ENCODE results near the gene AGXT. TPM values are rescaled to one million over a fixed set of nuclear protein-coding genes. Genes with fewer than 3 reads are reported as not detected.

AGXT gene
- total RNA-seq, 4 donors from 2014 or later, result not detected

DNA sequence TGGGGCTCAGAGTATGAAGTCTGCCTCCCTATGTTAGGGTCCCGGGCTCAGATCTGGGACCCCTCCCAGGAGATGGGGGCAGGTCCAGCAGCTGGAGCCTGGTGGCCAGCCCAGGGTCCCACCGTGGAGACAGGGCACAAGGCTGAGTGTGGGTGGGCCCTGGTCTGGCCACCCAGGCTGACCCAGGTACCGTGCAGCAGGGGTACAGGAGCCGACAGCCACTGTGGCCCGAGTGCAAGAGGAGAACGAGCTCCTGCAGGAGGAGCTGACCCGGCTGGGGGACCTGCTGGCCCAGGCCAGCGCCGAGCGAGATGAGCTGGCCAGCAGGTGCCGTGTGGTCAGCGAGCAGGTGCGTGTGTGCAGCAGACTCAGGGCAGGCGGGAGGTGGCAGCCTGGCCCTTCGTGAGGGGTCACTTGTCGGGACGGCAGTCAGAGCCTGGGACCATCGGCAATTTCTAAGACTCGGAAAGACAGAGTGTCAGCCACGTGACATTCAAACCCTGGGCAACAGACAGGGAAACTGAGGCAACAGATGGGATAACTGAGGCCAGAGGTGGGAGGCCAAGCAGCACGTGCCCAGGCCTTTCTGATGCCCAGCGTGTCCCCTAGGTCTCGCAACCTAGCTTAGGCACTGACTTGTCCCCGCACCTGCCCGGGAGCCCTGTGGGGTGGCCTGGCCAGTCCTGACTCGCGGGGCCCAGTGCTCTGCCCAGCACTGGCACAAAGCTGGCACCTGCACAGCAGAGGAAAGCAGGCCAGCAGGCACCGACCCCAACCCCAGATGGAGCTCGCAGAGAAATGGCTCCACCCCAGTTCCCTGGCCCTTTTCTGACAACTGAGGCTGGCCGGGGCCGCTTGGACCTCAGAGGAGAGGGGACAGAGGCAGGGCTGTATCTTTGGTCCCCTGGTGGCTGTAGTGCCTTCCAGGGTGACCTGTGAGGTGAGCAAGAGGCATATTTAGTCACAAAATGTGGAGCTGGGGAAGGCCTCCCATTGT is 51.5 kb downstream of the AGXT start:
- TF ChIP-seq EP300 (IDR thresholded peaks at IDR 0.05) (no peak), POLR2AphosphoS5 (IDR thresholded peaks at IDR 0.05) (no peak), POLR2A (IDR thresholded peaks at IDR 0.05) (no peak)
- TF ChIP-seq, protein P1, sequence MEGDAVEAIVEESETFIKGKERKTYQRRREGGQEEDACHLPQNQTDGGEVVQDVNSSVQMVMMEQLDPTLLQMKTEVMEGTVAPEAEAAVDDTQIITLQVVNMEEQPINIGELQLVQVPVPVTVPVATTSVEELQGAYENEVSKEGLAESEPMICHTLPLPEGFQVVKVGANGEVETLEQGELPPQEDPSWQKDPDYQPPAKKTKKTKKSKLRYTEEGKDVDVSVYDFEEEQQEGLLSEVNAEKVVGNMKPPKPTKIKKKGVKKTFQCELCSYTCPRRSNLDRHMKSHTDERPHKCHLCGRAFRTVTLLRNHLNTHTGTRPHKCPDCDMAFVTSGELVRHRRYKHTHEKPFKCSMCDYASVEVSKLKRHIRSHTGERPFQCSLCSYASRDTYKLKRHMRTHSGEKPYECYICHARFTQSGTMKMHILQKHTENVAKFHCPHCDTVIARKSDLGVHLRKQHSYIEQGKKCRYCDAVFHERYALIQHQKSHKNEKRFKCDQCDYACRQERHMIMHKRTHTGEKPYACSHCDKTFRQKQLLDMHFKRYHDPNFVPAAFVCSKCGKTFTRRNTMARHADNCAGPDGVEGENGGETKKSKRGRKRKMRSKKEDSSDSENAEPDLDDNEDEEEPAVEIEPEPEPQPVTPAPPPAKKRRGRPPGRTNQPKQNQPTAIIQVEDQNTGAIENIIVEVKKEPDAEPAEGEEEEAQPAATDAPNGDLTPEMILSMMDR (IDR thresholded peaks at IDR 0.05), result no peak
- peaks cover 33% of the 10 kb centered on the region for H3K27me3 ChIP-seq
- WGBS, 2 donors (ENCODE audit: low coverage in 1 of 2), result no CpG with 5 or more reads among the region's 31 CpGs
- no peak overlapping the region for H3K27ac ChIP-seq
- no peaks in the 10 kb centered on the region for H3K9me3 ChIP-seq
- no peaks in the 10 kb centered on the region for H3K36me3 ChIP-seq
- H3K4me1 ChIP-seq, result peaks cover 0 to 21% (median 7%) of the 10 kb centered on the region in 3 donors
- no peak overlapping the region for H3K4me3 ChIP-seq
- ATAC-seq, result no peak

DNA sequence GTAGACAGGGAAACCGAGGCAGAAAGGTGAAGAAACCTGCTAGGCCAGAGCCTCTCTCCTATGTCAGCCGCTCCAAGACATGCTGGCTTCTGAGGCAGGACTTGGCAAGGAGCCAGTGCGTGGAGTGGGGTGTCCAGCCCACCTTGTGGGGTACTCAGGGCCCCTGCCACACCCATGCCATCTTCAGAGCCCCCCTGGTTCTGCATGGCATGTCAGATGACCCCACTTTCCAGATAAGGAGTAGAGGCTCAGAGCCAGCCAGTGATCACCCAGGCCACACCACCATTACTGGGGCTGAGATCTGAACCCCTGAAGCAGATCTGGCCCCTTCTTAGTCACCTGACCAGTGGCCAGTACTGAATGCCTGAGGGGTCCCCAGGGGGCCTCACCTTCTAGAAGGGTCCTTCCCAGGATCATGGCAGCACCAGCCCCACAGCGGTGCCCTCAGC is 52.2 kb downstream of the AGXT start:
- WGBS, 2 donors (ENCODE audit: low coverage in 1 of 2), result 58% methylated on average over 2 of the region's 4 CpGs; no CpG with 5 or more reads in 1 of the 2 donors
- peaks cover 26% of the 10 kb centered on the region for H3K27me3 ChIP-seq
- TF ChIP-seq POLR2AphosphoS5 (IDR thresholded peaks at IDR 0.05), result no peak
- no peak for TF ChIP-seq EP300 (IDR thresholded peaks at IDR 0.05)
- TF ChIP-seq POLR2A (IDR thresholded peaks at IDR 0.05), result no peak
- H3K27ac ChIP-seq, result peak overlapping the region in 1 of 4 donors; percentile 8
- H3K4me1 ChIP-seq, result peaks cover 0 to 14% (median 6%) of the 10 kb centered on the region in 3 donors
- H3K36me3 ChIP-seq, result no peaks in the 10 kb centered on the region
- H3K4me3 ChIP-seq, result no peak overlapping the region
- no peaks in the 10 kb centered on the region for H3K9me3 ChIP-seq
- ATAC-seq, result no peak

DNA sequence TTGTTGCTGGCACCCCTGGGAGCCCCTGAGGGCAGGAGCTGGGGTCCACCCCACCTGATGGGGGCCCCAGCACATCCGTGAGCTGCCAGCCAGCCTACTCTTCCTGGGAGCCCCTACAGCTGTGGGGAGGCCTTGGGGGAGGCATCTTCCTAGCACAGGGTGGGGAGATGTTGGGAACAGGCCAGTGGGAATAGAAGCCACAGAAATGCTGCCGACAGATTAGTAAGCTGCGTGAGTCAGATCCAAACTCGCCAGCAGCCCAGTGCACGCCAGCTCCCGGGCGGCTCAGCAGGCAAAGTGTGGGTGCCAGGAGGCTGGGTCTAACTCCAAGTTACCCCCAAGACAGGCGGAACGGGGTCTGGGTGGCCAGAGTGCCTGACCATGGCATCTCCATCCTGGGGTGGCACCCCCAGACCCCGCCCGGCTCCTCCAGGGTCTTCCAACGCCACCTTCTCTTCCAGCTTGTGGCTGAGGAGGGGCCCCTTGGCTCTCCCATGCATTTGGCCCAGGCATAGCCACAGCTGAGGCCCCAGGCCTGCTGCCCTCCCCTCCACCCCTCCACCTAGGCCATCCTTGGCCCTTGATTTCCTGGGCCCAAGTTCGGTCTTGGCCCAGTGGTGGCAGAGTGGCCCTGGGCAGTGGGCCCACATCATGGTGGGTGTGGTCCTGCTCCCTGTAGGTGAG is 52.8 kb downstream of the AGXT start:
- no peak overlapping the region for H3K4me3 ChIP-seq
- H3K36me3 ChIP-seq, result no peaks in the 10 kb centered on the region
- TF ChIP-seq, protein P1 (IDR thresholded peaks at IDR 0.05), result no peak
- TF ChIP-seq POLR2A (IDR thresholded peaks at IDR 0.05) (no peak), EP300 (IDR thresholded peaks at IDR 0.05) (no peak), POLR2AphosphoS5 (IDR thresholded peaks at IDR 0.05) (no peak)
- H3K4me1 ChIP-seq, result peaks cover 0 to 9% (median 3%) of the 10 kb centered on the region in 3 donors
- 80% methylated on average over 1 of the region's 13 CpGs; no CpG with 5 or more reads in 1 of the 2 donors for WGBS, 2 donors (ENCODE audit: low coverage in 1 of 2)
- H3K27me3 ChIP-seq, result peaks cover 20% of the 10 kb centered on the region
- peak; percentile 63 for ATAC-seq
- H3K27ac ChIP-seq, result peak overlapping the region in 1 of 4 donors; percentile 17
- no peaks in the 10 kb centered on the region for H3K9me3 ChIP-seq

DNA sequence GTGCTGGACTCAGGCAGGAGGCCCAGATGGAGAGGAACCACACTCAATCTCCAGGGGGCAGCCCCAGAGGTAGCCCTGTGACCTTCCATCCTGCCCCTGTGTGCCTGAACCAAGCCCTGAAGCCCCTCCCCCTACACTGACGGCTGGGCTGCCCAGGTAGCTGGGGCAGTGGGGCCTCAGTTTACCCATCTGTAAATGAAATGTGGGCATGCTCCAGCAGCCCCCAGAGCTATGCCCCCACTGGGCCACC is 53.3 kb downstream of the AGXT start:
- H3K4me3 ChIP-seq, result no peak overlapping the region
- no peaks in the 10 kb centered on the region for H3K36me3 ChIP-seq
- WGBS, 2 donors (ENCODE audit: low coverage in 1 of 2), result 80% methylated on average over 1 of the region's 1 CpG; no CpG with 5 or more reads in 1 of the 2 donors
- H3K9me3 ChIP-seq, result no peaks in the 10 kb centered on the region
- TF ChIP-seq, protein P1 (IDR thresholded peaks at IDR 0.05), result no peak
- no peak for TF ChIP-seq POLR2A (IDR thresholded peaks at IDR 0.05)
- peaks cover 15% of the 10 kb centered on the region for H3K27me3 ChIP-seq
- peaks cover 0 to 9% (median 0%) of the 10 kb centered on the region in 3 donors for H3K4me1 ChIP-seq
- H3K27ac ChIP-seq, result peak overlapping the region in 1 of 4 donors; percentile 17
- no peak for ATAC-seq

DNA sequence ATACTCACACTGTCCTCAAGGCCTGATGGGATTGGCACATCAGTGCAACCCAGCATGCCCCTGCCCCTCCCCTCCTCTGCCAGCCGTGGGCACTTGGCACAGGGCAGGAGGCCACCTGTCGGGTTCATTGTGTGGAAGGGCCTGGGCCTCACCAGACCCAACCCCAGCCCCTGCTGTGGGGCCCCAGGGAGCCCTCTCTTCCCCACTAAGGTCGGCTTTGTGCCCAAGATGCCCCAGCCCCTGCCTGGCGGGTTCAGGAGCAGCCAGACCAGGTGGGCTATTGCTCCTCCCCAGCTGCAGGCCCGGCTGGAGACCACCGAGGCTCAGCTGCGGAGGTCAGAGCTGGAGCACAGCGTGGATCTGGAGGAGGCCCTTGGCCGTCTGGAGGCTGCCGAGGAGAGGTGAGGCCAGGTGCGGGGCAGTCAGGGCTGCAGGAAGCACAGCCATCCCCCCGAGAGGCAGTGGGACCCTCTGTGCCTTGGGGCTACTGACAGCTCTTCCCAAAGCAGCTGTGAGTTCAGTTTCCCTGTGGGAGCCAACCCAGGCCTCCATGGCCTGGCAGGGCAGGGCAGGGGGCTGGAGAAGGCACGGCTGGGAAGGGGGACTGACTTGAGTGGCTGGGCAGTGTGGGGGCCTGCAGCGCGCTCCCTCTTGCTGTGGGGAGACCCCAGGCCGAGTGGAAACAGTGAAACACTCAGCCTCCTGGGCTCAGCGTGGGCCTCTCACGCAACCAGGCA is 53.8 kb downstream of the AGXT start:
- no peak overlapping the region for H3K27ac ChIP-seq
- H3K9me3 ChIP-seq, result peaks cover 0 to 2% (median 0%) of the 10 kb centered on the region in 3 donors
- WGBS, 2 donors (ENCODE audit: low coverage in 1 of 2), result no CpG with 5 or more reads among the region's 18 CpGs
- no peak for ATAC-seq
- no peak overlapping the region for H3K4me3 ChIP-seq
- H3K4me1 ChIP-seq, result peaks cover 0 to 11% (median 0%) of the 10 kb centered on the region in 3 donors
- H3K27me3 ChIP-seq, result peaks cover 13% of the 10 kb centered on the region
- TF ChIP-seq EP300 (IDR thresholded peaks at IDR 0.05), result no peak
- TF ChIP-seq, protein P1 (IDR thresholded peaks at IDR 0.05), result no peak
- no peak for TF ChIP-seq POLR2AphosphoS5 (IDR thresholded peaks at IDR 0.05)
- TF ChIP-seq POLR2A (IDR thresholded peaks at IDR 0.05), result no peak
- H3K36me3 ChIP-seq, result no peaks in the 10 kb centered on the region
